WTC11 (cell line): ENCODE data around the gene MZF1. TPM values are rescaled to one million over a fixed set of nuclear protein-coding genes. Genes with fewer than 3 reads are reported as not detected.

ENCODE experiments used
- ATAC-seq: fragments of 200-7000 bp; cut with Tn5 transposase; 2 replicates; pipeline ENCODE4 v1.10.0; 2021; ENCODE audit warnings: mild to moderate bottlenecking, moderate library complexity
- CTCF ChIA-PET: fragments of 300-600 bp; sonication (Branson Sonifier 250); formaldehyde crosslinking; loops from one replicate; lab custom pipeline; 2021; ENCODE audit warnings: antibody characterized with exemption; lab: Charles Lee
- POLR2A ChIA-PET: fragments of 350-600 bp; sonication (Branson Sonifier 250); formaldehyde crosslinking; loops from one replicate; lab custom pipeline; 2021; ENCODE audit warnings: antibody characterized with exemption; lab: Charles Lee
- DNase-seq: peaks from one replicate; pipeline ENCODE4 v3.0.0; 2021; ENCODE audit warnings: low spot score
- H3K27ac Mint-ChIP-seq: 2 replicates; pipeline ENCODE4 v1.8.0; 2021; ENCODE audit warnings: mixed read lengths
- H3K27me3 Mint-ChIP-seq: 2 replicates; pipeline ENCODE4 v1.8.0; 2021; ENCODE audit warnings: low read depth, mild to moderate bottlenecking, moderate library complexity, mixed read lengths
- H3K36me3 Mint-ChIP-seq: 2 replicates; pipeline ENCODE4 v1.8.0; 2021; ENCODE audit warnings: mixed read lengths
- H3K4me1 Mint-ChIP-seq: 2 replicates; pipeline ENCODE4 v1.8.0; 2022; ENCODE audit warnings: mixed read lengths
- H3K4me3 Mint-ChIP-seq: 2 replicates; pipeline ENCODE4 v1.8.0; 2021; ENCODE audit warnings: mild to moderate bottlenecking, moderate library complexity, mixed read lengths
- H3K9me3 Mint-ChIP-seq: 2 replicates; pipeline ENCODE4 v1.8.0; 2021; ENCODE audit warnings: mixed read lengths
- ATF1 ChIP-seq: sonication (generic); formaldehyde crosslinking; IDR thresholded peaks from 2 replicates; pipeline ENCODE4 v1.8.1; 2023; ENCODE audit warnings: mild to moderate bottlenecking, moderate library complexity, missing genetic modification reagents
- ELF4 ChIP-seq: sonication (generic); formaldehyde crosslinking; IDR thresholded peaks from 2 replicates; pipeline ENCODE4 v1.8.1; 2022; ENCODE audit warnings: low read depth, mild to moderate bottlenecking, moderate library complexity, missing genetic modification reagents
- ETV6 ChIP-seq: sonication (generic); formaldehyde crosslinking; IDR thresholded peaks from 2 replicates; pipeline ENCODE4 v1.8.1; 2022; ENCODE audit warnings: mild to moderate bottlenecking, missing genetic modification reagents
- FOXJ3 ChIP-seq: sonication (generic); formaldehyde crosslinking; IDR thresholded peaks from 2 replicates; pipeline ENCODE4 v1.9.0; 2021; ENCODE audit warnings: missing genetic modification reagents, mild to moderate bottlenecking, borderline replicate concordance
- FOXP1 ChIP-seq: sonication (generic); formaldehyde crosslinking; IDR thresholded peaks from 2 replicates; pipeline ENCODE4 v1.8.0; 2022; ENCODE audit warnings: missing genetic modification reagents, mild to moderate bottlenecking, moderate library complexity, borderline replicate concordance
- JUN ChIP-seq: sonication (generic); formaldehyde crosslinking; IDR thresholded peaks from 2 replicates; pipeline ENCODE4 v1.8.0; 2023; ENCODE audit warnings: mild to moderate bottlenecking, missing genetic modification reagents
- KAT7 ChIP-seq: sonication (generic); formaldehyde crosslinking; IDR thresholded peaks from 2 replicates; pipeline ENCODE4 v1.8.1; 2023; ENCODE audit warnings: missing genetic modification reagents, mild to moderate bottlenecking, borderline replicate concordance
- NFYB ChIP-seq: sonication (generic); formaldehyde crosslinking; conservative IDR thresholded peaks from 2 replicates; pipeline ENCODE4 v1.8.0; 2022; ENCODE audit warnings: low read depth, missing genetic modification reagents
- PREB ChIP-seq: sonication (generic); formaldehyde crosslinking; IDR thresholded peaks from 2 replicates; pipeline ENCODE4 v1.8.1; 2022; ENCODE audit warnings: mild to moderate bottlenecking, missing genetic modification reagents, moderate library complexity, borderline replicate concordance
- TCF7 ChIP-seq: sonication (generic); formaldehyde crosslinking; IDR thresholded peaks from 2 replicates; pipeline ENCODE4 v1.8.0; 2022; ENCODE audit warnings: mild to moderate bottlenecking, low read depth, missing genetic modification reagents, moderate library complexity
- TEAD1 ChIP-seq: sonication (generic); formaldehyde crosslinking; IDR thresholded peaks from 2 replicates; pipeline ENCODE4 v1.8.0; 2022; ENCODE audit warnings: mild to moderate bottlenecking, missing genetic modification reagents
- USF2 ChIP-seq: sonication (generic); formaldehyde crosslinking; IDR thresholded peaks from 2 replicates; pipeline ENCODE4 v1.8.1; 2023; ENCODE audit warnings: mild to moderate bottlenecking, missing genetic modification reagents, moderate library complexity
- ZBTB21 ChIP-seq: sonication (generic); formaldehyde crosslinking; IDR thresholded peaks from 2 replicates; pipeline ENCODE4 v1.8.1; 2023; ENCODE audit warnings: mild to moderate bottlenecking, missing genetic modification reagents, borderline replicate concordance
- ZNF425 ChIP-seq: fragments of 250-450 bp; sonication (Bioruptor Pico); conservative IDR thresholded peaks from 2 replicates; pipeline ENCODE4 v1.9.0; 2021; ENCODE audit warnings: mild to moderate bottlenecking
- ZSCAN18 ChIP-seq: fragments of 250-450 bp; sonication (Bioruptor Pico); IDR thresholded peaks from 2 replicates; pipeline ENCODE4 v2.1.2; 2022; ENCODE audit warnings: mild to moderate bottlenecking, moderate library complexity
- total RNA-seq: library from RNA; stranded (reverse); gene quantifications from 3 replicates; pipeline ENCODE4 v1.2.3, GENCODE V29; 2021
- TF ChIP-seq, protein P1 (sequence below): sonication (generic); formaldehyde crosslinking; IDR thresholded peaks from 2 replicates; pipeline ENCODE4 v1.8.0; 2022; ENCODE audit warnings: missing genetic modification reagents
- TF ChIP-seq, protein P2 (sequence below): fragments of 250-450 bp; sonication (Bioruptor Pico); IDR thresholded peaks from 2 replicates; pipeline ENCODE4 v1.8.0; 2021; ENCODE audit warnings: mild to moderate bottlenecking

The MZF1 gene
- total RNA-seq, 1 experiment from 2014 or later, result 22.2 TPM

GRCh38 chr19:58513694-58514563, 59.2 kb downstream of the MZF1 start (continued):
- no peak for TF ChIP-seq NFYB
- TF ChIP-seq FOXP1 (CRISPR knock-in tag), result peak; percentile 91; the same call in 1 of the 2 replicates
- TF ChIP-seq, protein P1, sequence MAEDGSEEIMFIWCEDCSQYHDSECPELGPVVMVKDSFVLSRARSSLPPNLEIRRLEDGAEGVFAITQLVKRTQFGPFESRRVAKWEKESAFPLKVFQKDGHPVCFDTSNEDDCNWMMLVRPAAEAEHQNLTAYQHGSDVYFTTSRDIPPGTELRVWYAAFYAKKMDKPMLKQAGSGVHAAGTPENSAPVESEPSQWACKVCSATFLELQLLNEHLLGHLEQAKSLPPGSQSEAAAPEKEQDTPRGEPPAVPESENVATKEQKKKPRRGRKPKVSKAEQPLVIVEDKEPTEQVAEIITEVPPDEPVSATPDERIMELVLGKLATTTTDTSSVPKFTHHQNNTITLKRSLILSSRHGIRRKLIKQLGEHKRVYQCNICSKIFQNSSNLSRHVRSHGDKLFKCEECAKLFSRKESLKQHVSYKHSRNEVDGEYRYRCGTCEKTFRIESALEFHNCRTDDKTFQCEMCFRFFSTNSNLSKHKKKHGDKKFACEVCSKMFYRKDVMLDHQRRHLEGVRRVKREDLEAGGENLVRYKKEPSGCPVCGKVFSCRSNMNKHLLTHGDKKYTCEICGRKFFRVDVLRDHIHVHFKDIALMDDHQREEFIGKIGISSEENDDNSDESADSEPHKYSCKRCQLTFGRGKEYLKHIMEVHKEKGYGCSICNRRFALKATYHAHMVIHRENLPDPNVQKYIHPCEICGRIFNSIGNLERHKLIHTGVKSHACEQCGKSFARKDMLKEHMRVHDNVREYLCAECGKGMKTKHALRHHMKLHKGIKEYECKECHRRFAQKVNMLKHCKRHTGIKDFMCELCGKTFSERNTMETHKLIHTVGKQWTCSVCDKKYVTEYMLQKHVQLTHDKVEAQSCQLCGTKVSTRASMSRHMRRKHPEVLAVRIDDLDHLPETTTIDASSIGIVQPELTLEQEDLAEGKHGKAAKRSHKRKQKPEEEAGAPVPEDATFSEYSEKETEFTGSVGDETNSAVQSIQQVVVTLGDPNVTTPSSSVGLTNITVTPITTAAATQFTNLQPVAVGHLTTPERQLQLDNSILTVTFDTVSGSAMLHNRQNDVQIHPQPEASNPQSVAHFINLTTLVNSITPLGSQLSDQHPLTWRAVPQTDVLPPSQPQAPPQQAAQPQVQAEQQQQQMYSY, result peak; percentile 19; the same call in 1 of the 2 replicates
- TF ChIP-seq, protein P2, sequence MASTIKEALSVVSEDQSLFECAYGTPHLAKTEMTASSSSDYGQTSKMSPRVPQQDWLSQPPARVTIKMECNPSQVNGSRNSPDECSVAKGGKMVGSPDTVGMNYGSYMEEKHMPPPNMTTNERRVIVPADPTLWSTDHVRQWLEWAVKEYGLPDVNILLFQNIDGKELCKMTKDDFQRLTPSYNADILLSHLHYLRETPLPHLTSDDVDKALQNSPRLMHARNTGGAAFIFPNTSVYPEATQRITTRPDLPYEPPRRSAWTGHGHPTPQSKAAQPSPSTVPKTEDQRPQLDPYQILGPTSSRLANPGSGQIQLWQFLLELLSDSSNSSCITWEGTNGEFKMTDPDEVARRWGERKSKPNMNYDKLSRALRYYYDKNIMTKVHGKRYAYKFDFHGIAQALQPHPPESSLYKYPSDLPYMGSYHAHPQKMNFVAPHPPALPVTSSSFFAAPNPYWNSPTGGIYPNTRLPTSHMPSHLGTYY, result no peak
- TF ChIP-seq ZBTB21, result peak; percentile 92; the same call in 1 of the 2 replicates
- no peak for TF ChIP-seq ZNF425
- TF ChIP-seq ETV6 (CRISPR knock-in tag), result peak; percentile 95

DNA sequence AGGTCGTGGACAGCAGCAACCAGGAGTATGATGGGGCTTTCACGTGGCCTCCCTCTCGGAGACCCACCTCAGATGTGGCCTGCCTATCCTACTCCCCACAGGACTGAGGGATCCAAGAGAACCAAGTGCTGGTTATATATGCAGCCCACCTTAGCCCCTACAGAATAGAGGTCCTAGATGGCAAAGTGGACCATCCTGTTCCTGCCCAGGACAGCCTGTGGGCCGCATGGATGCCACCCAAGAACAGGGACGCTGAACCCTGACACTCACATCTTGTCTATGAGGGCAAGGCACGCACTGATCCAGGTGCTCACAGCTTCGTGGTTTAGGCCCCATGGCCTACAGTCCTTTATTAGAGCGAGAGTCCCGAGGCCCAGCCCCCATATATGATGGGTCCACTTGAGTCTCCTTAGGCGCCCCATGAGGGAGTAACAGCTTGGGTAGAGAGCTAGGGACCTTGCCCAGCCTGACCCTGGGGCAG, 59.9 kb downstream of the MZF1 start:
- H3K9me3 Mint-ChIP-seq, result no peaks in the 10 kb centered on the region
- H3K36me3 Mint-ChIP-seq, result peaks cover 5% of the 10 kb centered on the region
- no peak overlapping the region for H3K4me3 Mint-ChIP-seq
- DNase-seq (no peak), ATAC-seq (no peak)
- H3K27me3 Mint-ChIP-seq, result peaks cover 12% of the 10 kb centered on the region
- TF ChIP-seq JUN (CRISPR knock-in tag) (no peak), ATF1 (no peak), FOXJ3 (CRISPR knock-in tag) (no peak), ELF4 (CRISPR knock-in tag) (no peak), USF2 (no peak), TCF7 (no peak), KAT7 (CRISPR knock-in tag) (no peak), PREB (CRISPR knock-in tag) (no peak), ZSCAN18 (CRISPR knock-in tag) (no peak), TEAD1 (CRISPR knock-in tag) (no peak)
- no peak overlapping the region for H3K27ac Mint-ChIP-seq
- ChIA-PET POLR2A (interaction anchor here (0.7 to 1.7 kb wide), 2 partner anchors 14 to 31 kb away, joined by 6 to 8 read pairs; partner anchors contain the start of gene TRIM28), CTCF (interaction anchor here (1.0 to 2.7 kb wide), 26 partner anchors 9 to 285 kb away, joined by 3 to 33 read pairs (median 7); partner anchors contain the start of genes CHMP2A, TRIM28, UBE2M and ZNF324B)
- H3K4me1 Mint-ChIP-seq, result peaks cover 21% of the 10 kb centered on the region
